ENCODE results near the gene MATN3. TPM values are rescaled to one million over a fixed set of nuclear protein-coding genes. Genes with fewer than 3 reads are reported as not detected.
A peak's percentile ranks its signal among the peaks of the same experiment; 100 is the strongest.
"Not testable (repeated sequence)": the region's sequence is repeated elsewhere in the genome, so short reads cannot be mapped to it uniquely, and the experiment has no call there.

MATN3 gene
- total RNA-seq, 3 donors from 2014 or later: not detected

GRCh38 chr2:20048488-20049448 lies 36.3 kb upstream of the MATN3 start:
- DNase-seq: no peak
- Mint-ChIP-seq H3K36me3 (ENCODE audit: insufficient read depth) (peaks cover 3% of the 10 kb centered on the region), H3K27me3 (ENCODE audit: low read depth) (no peaks in the 10 kb centered on the region), H3K4me1 (ENCODE audit: low read depth) (peaks cover 38% of the 10 kb centered on the region), H3K9me3 (no peaks in the 10 kb centered on the region), H3K4me3 (no peak overlapping the region)
- no peak for ATAC-seq

DNA sequence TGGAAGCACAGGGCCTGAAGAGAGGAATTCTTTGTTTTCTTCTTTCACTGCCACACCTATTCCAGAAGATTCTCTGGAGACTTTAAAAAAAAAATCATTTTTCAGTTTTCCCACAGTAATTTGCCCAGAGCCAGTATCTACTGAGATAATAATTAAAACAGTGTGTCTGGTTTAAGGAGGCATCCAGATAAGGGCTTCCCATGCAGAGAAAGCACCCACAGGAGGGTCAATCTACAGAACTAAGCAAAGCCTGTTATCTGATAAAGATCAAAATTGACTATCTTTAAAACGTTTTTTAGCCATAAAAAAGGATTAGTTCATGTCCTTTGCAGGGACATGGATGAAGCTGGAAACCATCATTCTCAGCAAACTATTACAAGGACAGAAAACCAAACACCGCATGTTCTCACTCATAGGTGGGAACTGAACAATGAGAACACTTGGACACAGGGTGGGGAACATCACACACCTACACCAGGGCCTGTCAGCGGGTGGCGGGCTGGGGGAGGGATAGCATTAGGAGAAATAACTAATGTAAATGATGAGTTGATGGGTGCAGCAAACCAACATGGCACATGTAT lies 33.3 kb upstream of the MATN3 start:
- H3K4me3 Mint-ChIP-seq; ATAC-seq; H3K9me3 Mint-ChIP-seq; H3K27me3 Mint-ChIP-seq (ENCODE audit: low read depth); DNase-seq; H3K36me3 Mint-ChIP-seq (ENCODE audit: insufficient read depth): not testable (repeated sequence)
- H3K4me1 Mint-ChIP-seq (ENCODE audit: low read depth): peaks cover 41% of the 10 kb centered on the region

- DNase-seq (no peak), ATAC-seq (no peak)
- Mint-ChIP-seq H3K4me3 (no peak overlapping the region), H3K4me1 (ENCODE audit: low read depth) (peaks cover 34% of the 10 kb centered on the region), H3K36me3 (ENCODE audit: insufficient read depth) (peaks cover 3% of the 10 kb centered on the region), H3K9me3 (no peaks in the 10 kb centered on the region), H3K27me3 (ENCODE audit: low read depth) (no peaks in the 10 kb centered on the region)
These were observed 32.3 kb upstream of the MATN3 start for GRCh38 chr2:20044778-20045177.

GRCh38 chr2:20042531-20042930 lies 30.1 kb upstream of the MATN3 start:
- no peaks in the 10 kb centered on the region for H3K9me3 Mint-ChIP-seq
- no peaks in the 10 kb centered on the region for H3K27me3 Mint-ChIP-seq (ENCODE audit: low read depth)
- H3K4me1 Mint-ChIP-seq (ENCODE audit: low read depth): peaks cover 13% of the 10 kb centered on the region
- peaks cover 13% of the 10 kb centered on the region for H3K36me3 Mint-ChIP-seq (ENCODE audit: insufficient read depth)
- H3K4me3 Mint-ChIP-seq: no peak overlapping the region
- DNase-seq: no peak
- no peak for ATAC-seq

- Mint-ChIP-seq H3K9me3 (no peaks in the 10 kb centered on the region), H3K4me1 (ENCODE audit: low read depth) (peaks cover 7% of the 10 kb centered on the region), H3K4me3 (no peak overlapping the region), H3K36me3 (ENCODE audit: insufficient read depth) (peaks cover 28% of the 10 kb centered on the region), H3K27me3 (ENCODE audit: low read depth) (no peaks in the 10 kb centered on the region)
- DNase-seq (no peak), ATAC-seq (peak in 1 of 2 donors; percentile 30)
These were observed 28.2 kb upstream of the MATN3 start for GRCh38 chr2:20040489-20041172.

DNA sequence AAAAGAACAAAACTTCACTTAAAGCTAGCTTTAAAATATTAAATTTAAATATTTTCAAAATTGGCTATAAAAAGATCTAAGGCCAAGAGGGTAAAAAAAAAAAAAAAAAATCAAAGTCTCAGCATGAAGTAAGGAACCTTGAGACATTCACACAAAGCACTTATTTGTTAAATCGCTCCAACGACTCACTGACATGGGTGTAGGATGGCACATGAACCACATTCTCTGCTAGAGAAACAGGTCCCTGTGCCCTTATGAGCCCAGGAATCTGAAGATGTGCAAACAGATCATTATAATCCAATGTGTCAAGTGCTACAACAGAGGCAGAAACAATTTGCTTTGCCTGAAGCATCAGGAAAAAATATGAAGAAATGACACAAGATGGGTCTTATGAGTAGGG lies 25.2 kb upstream of the MATN3 start:
- Mint-ChIP-seq H3K27me3 (ENCODE audit: low read depth) (no peaks in the 10 kb centered on the region), H3K9me3 (no peaks in the 10 kb centered on the region), H3K4me3 (no peak overlapping the region), H3K4me1 (ENCODE audit: low read depth) (peaks cover 1% of the 10 kb centered on the region), H3K36me3 (ENCODE audit: insufficient read depth) (peaks cover 45% of the 10 kb centered on the region)
- no peak for DNase-seq
- ATAC-seq: no peak

- Mint-ChIP-seq H3K36me3 (ENCODE audit: insufficient read depth) (peaks cover 60% of the 10 kb centered on the region), H3K4me3 (no peak overlapping the region), H3K4me1 (ENCODE audit: low read depth) (peaks cover 1% of the 10 kb centered on the region), H3K27me3 (ENCODE audit: low read depth) (no peaks in the 10 kb centered on the region), H3K9me3 (no peaks in the 10 kb centered on the region)
- DNase-seq (no peak), ATAC-seq (no peak)
These were observed 23.6 kb upstream of the MATN3 start for GRCh38 chr2:20035955-20036666.

DNA sequence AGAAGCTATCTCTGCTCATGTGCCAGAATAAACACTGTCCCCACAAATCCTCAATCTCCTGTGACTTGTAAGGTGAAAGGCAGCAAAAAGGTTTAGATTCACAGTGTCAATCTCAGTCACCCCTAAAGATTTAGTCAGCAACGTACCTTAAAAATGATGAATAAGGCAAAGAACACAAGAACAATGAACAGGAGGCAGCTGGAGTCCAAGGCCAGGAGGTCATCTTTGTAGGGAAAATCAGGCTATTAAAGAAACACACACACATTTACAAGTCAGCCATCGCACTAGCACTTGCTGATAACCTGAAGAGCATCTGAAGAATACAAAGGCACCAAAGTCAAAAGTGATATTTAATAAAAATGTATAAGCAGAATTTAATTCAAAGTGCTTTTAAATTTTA lies 22.4 kb upstream of the MATN3 start:
- H3K9me3 Mint-ChIP-seq: peaks cover 5% of the 10 kb centered on the region
- DNase-seq: no peak
- no peak for ATAC-seq
- H3K4me3 Mint-ChIP-seq: no peak overlapping the region
- H3K27me3 Mint-ChIP-seq (ENCODE audit: low read depth): no peaks in the 10 kb centered on the region
- no peaks in the 10 kb centered on the region for H3K4me1 Mint-ChIP-seq (ENCODE audit: low read depth)
- peaks cover 71% of the 10 kb centered on the region for H3K36me3 Mint-ChIP-seq (ENCODE audit: insufficient read depth)

DNA sequence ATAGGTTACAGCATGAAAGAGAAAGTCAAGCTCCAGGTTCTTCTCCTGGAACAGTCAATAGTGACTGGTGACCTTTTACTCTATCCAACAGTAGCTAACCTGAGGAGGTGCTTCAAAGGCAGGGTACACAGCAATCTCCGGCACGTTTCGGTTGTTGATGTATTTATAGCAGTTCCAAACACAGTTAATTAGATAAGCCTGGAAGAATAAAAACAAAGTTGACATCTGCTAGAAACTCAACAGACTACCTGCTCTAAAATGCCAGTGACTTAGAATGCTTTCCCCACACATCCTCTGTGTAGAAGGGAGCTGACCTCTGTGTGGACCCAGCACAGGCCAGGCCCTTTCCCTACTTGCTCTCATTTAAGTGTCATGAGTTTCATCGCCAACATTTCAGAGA lies 21.8 kb upstream of the MATN3 start:
- Mint-ChIP-seq H3K9me3 (peaks cover 5% of the 10 kb centered on the region), H3K36me3 (ENCODE audit: insufficient read depth) (peaks cover 77% of the 10 kb centered on the region)

DNA sequence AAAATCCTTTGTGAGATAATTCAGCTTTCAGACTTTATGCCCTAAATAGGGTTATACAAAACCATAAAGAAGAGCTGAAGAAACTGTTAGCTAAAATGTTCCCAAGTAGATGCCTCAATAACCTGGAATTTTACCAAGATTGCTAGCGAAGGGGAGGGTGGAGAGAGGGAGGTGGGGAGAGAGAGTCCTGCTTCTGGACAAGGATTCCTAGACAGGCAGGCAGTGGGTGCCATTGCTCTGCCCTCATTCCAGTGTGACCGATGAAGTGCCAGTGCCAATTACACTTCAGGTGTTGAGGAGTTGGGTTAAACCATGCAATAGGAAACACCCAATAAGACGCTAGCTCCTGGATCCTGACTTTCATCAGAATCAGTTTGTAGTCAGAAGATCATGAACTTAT lies 20.9 kb upstream of the MATN3 start:
- Mint-ChIP-seq H3K9me3 (peaks cover 5% of the 10 kb centered on the region), H3K27me3 (ENCODE audit: low read depth) (no peaks in the 10 kb centered on the region), H3K36me3 (ENCODE audit: insufficient read depth) (peaks cover 81% of the 10 kb centered on the region), H3K4me3 (no peak overlapping the region), H3K4me1 (ENCODE audit: low read depth) (no peaks in the 10 kb centered on the region)
- DNase-seq (no peak), ATAC-seq (no peak)

More for the DNA sequence above, 21.8 kb upstream of the MATN3 start:
- H3K4me3 Mint-ChIP-seq: no peak overlapping the region
- DNase-seq: no peak
- no peaks in the 10 kb centered on the region for H3K4me1 Mint-ChIP-seq (ENCODE audit: low read depth)
- no peaks in the 10 kb centered on the region for H3K27me3 Mint-ChIP-seq (ENCODE audit: low read depth)
- no peak for ATAC-seq

- Mint-ChIP-seq H3K4me1 (ENCODE audit: low read depth) (no peaks in the 10 kb centered on the region), H3K27me3 (ENCODE audit: low read depth) (no peaks in the 10 kb centered on the region), H3K4me3 (no peak overlapping the region), H3K36me3 (ENCODE audit: insufficient read depth) (peaks cover 66% of the 10 kb centered on the region), H3K9me3 (peaks cover 5% of the 10 kb centered on the region)
- ATAC-seq (no peak), DNase-seq (no peak)
These were observed 17.8 kb upstream of the MATN3 start for GRCh38 chr2:20030224-20030623.

DNA sequence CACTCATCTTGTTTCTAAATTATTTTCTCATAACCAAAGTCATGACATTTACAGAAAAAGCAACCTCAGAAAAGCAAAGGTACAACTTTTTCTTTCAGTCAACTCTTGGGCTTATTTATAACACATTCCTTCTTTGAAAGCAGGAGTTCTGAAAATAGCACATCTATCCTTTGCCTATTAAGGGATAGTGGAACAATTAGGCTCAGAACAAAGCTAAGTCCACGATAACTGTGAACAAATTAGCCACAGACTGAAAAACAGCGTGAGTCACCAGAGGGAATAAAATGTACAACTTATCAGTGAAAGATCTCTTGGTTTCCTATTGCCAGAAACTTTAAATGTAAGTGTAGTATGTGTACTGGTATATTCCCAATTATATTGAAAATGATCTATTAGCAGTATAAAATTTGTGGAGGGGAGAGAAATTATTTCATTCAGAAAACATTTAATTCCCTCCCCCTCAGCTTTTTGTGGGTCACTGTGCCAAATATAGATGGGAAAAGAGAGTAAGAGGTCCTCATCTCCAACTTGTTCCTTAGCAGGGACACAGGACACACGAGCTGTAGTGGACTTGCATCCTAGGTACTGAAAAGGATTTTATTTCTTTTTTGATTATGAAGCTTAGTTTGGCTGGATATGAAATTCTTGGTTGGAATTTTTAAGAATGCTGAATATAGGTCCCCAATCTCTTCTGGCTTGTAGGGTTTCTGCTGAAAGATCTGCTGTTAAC lies 15.4 kb upstream of the MATN3 start:
- H3K4me1 Mint-ChIP-seq (ENCODE audit: low read depth): no peaks in the 10 kb centered on the region

GRCh38 chr2:20027260-20027677 lies 14.8 kb upstream of the MATN3 start:
- ATAC-seq (no peak), DNase-seq (no peak)
- H3K9me3 Mint-ChIP-seq: peaks cover 5% of the 10 kb centered on the region
- H3K4me3 Mint-ChIP-seq: no peak overlapping the region
- H3K27me3 Mint-ChIP-seq (ENCODE audit: low read depth): no peaks in the 10 kb centered on the region
- H3K4me1 Mint-ChIP-seq (ENCODE audit: low read depth): no peaks in the 10 kb centered on the region
- peaks cover 51% of the 10 kb centered on the region for H3K36me3 Mint-ChIP-seq (ENCODE audit: insufficient read depth)

More for the DNA sequence above, 15.4 kb upstream of the MATN3 start:
- no peak for ATAC-seq
- peaks cover 5% of the 10 kb centered on the region for H3K9me3 Mint-ChIP-seq
- H3K4me3 Mint-ChIP-seq: no peak overlapping the region
- H3K36me3 Mint-ChIP-seq (ENCODE audit: insufficient read depth): peaks cover 57% of the 10 kb centered on the region
- no peak for DNase-seq
- H3K27me3 Mint-ChIP-seq (ENCODE audit: low read depth): no peaks in the 10 kb centered on the region
